B cell (primary cell): Measurements from ENCODE around the gene PRKN.

ENCODE experiments used
- EZH2 ChIP-seq: IDR thresholded peaks from 2 replicates; pipeline ENCODE4 v1.6.1; 2012; ENCODE audit warnings: borderline replicate concordance, low read depth, mild to moderate bottlenecking, moderate library complexity, low read length; ENCODE audit not compliant: insufficient read depth, poor library complexity, severe bottlenecking
- TF ChIP-seq, protein P1 (sequence below): fragments of 200-600 bp; IDR thresholded peaks from one replicate; pipeline ENCODE4 v1.8.0; 2022; ENCODE audit warnings: antibody characterized with exemption, mild to moderate bottlenecking

DNA sequence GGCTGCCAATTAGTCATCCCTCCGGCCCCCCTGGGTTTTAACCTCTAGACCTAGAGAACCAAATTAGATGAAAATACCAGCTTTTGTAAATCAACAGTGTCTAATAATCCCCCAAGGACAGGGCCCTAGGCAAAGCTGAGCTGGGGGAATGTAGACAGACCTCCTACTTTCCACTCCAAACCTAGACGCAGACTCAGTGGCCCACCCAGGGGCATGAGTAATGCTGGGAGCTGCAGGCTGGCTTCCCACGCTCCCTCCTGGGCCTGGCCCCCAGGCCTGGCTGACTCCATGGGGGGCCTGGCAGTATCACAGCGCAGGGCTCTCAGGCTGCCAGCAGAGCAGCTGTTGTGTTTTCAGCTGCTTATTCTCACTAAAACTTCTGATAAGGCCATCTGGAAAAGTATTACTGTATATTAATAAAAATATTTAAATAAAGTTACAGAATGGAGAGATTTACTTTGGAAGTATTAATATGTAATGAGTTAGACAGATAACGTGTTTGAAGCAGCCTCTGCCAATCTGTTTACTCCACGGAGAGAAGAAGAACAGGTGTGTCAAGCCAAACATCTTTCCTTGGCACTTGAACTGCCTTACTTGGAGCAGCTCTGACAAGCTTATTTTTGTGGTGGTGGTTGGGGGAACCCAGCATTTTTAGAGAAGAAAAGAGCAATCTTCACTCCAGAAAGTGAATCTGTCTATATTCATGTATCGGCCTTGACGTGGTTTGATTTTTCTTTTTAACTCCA is 1309.7 kb downstream of the PRKN start:
- TF ChIP-seq, protein P1, sequence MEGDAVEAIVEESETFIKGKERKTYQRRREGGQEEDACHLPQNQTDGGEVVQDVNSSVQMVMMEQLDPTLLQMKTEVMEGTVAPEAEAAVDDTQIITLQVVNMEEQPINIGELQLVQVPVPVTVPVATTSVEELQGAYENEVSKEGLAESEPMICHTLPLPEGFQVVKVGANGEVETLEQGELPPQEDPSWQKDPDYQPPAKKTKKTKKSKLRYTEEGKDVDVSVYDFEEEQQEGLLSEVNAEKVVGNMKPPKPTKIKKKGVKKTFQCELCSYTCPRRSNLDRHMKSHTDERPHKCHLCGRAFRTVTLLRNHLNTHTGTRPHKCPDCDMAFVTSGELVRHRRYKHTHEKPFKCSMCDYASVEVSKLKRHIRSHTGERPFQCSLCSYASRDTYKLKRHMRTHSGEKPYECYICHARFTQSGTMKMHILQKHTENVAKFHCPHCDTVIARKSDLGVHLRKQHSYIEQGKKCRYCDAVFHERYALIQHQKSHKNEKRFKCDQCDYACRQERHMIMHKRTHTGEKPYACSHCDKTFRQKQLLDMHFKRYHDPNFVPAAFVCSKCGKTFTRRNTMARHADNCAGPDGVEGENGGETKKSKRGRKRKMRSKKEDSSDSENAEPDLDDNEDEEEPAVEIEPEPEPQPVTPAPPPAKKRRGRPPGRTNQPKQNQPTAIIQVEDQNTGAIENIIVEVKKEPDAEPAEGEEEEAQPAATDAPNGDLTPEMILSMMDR, result no peak
- TF ChIP-seq EZH2, result no peak
